HG03558 (cell line): ENCODE measurements around the gene NEUROD6.

Source experiments
- ATAC-seq: cut with Tn5 transposase; IDR thresholded peaks from one replicate; pipeline ENCODE4 v1.9.1; 2021; ENCODE audit warnings: moderate number of reproducible peaks; ENCODE audit not compliant: unreplicated experiment; ENCODE audit errors: extremely low read depth

The NEUROD6 gene

GRCh38 chr7:31335161-31335856 is 5.2 kb downstream of the NEUROD6 start:
- ATAC-seq = no peak

- no peak for ATAC-seq
Observed at GRCh38 chr7:31333291-31333690, 7.2 kb downstream of the NEUROD6 start.

DNA sequence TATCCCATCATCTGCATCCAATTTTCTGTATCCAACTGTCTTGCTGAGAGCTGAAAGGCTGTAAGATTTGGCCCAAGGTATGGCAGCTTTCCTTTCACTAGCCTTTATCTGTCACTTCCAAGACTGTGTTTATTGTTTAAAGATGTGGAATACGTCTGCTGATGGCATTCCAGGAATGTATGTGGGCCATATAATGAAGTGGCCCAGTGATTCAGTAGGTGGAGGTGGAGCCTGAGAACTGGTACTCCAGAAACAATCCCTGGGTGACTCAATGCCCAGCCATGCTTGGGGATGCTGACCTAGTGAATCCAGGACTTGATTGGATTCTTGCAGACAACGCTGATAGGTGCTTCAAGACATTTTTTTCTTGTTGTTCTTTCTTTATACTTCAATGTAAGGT is 13.5 kb downstream of the NEUROD6 start:
- ATAC-seq = no peak

GRCh38 chr7:31326416-31326815 is 14.1 kb downstream of the NEUROD6 start:
- no peak for ATAC-seq

- ATAC-seq = no peak
Observed at GRCh38 chr7:31323101-31323500, 17.4 kb downstream of the NEUROD6 start.

DNA sequence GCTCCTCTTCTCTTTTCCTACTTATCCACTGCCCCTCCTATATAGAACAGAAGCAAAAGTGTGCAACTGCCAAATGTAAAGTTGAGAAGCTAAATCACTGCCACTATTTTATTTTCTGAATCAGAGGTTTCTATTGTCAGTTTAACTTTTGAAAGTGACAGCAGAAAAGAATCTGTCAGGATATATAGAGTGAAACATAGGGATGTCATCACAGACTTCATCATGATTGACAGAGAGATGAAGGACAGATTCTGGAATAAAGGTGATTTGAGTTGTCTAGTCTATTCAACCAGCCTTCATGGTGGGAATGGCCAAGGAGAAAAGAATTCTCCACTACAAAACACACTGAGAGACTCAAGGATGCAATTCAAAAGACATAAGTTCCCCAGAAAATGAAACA is 19.9 kb downstream of the NEUROD6 start:
- no peak for ATAC-seq

DNA sequence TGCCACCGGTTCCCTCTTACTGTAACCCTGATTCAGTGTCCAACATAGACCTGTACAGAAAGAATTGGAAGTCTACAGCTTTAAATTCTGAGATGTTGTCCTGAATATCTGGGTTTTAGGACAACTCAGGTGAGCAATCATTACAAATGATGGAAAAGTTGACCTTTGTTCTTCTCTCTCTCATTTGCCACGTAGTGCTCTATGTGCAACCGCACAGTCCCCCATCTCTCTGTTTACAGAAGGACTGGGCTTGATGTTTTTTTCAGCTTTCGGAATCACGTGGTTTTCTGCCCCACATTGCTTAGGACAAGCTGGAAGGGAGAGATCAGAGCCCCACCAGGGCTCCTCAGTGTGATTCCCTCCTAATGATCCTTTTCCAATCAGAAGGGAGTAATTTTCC is 22.2 kb downstream of the NEUROD6 start:
- no peak for ATAC-seq

DNA sequence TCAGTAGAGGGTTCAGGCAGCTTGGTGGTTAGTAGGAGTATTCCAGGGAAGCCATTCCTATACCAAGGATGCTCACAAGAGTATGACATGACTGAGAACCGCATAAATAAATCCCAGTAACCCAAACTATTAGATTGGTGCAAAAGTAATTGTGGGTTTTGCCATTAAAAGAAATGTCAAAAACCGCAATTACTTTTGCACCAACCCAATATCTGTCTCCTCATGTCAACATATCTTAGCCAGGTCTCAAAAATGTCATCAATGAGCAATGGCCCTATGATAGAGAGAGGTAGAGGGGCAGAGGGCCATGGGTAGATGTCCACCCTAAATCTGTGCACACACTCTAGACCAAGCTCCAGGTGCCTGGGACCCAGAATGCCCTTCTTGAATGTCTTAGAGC is 23.6 kb downstream of the NEUROD6 start:
- ATAC-seq = no peak

- no peak for ATAC-seq
Observed at GRCh38 chr7:31315758-31316157, 24.8 kb downstream of the NEUROD6 start.

DNA sequence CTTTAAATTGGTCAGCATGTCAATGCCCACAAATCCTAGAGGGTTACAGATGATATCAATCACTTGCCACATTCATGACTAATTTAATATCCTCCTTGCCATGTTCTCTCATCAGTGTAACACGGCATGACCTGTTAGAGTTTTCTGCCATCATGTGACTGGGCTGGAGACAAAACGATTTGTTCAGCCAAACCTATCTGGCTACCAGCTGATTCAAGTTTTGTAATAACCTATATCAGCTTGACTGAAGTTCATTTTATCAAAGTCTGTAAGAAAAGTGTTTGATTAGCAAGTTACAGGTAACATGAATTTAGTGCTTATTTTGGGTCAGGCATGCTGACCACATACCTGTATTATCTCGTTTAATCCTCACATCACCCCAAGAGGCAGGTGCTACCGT is 25.7 kb downstream of the NEUROD6 start:
- ATAC-seq = no peak

DNA sequence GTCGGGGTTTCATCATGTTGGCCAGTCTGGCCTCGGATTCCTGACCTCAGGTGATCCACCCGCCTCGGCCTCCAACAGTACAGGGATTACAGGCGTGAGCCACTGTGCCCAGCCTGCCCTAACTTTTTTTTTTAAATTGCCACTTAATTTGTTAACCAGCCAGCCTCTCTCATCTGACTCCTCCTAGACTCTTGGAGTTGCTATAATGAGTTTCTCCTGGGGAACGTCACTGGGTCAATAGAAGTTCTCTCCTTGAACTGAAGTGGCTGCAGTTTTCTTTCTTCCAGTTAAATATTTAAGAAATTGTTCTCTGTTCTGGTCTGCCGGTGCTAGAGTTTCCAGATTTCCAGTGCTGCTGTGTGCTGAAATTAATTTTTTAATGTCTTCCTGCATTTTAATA is 27.6 kb downstream of the NEUROD6 start:
- no peak for ATAC-seq

DNA sequence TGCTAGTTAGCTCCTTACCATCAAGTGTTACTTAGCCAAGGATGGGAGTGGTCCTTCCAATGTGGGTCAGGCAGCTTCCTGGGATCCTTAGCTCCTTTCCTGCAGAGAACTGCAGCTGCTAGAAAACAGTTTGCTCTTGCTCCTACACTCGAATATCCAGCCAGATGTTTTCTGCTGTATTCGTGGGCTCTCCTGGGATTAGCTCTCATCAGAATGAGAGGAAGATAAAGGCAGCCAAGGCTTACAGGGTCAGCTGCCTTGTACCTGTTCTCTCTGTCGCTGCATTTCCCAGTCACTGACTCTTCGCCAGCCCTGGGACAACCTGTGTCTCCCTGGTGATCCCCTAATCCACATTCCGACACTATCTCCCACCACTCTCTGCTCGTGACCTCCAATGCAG is 29.0 kb downstream of the NEUROD6 start:
- ATAC-seq = no peak

DNA sequence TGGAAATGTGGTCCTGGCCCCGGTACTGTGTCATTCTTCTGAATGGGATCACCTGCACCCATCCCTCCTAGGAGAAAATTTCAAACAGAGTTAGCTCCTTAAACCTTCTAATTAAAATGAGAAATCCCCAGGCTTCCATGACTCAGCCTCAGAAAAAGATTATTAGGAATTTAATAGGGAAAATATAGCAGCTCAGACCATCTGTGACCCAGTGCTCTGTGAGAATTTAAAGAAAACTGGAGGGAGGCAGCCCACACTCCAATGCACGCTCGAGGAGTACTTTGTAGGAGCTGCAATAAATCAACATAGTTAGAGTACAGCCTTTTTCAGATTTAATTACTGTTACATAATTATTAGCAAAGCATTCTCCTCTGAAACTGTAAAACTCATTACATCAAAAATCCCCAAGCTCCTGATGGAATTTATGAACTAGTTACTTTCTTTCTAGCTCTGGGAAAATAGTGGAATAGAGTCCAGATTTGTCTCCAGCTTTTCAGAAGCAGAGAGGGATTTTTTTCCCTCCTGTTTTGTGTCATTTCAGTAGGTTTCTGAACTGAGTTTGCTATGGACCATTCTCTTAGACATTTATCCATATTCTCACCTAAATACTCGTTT is 30.1 kb downstream of the NEUROD6 start:
- no peak for ATAC-seq

DNA sequence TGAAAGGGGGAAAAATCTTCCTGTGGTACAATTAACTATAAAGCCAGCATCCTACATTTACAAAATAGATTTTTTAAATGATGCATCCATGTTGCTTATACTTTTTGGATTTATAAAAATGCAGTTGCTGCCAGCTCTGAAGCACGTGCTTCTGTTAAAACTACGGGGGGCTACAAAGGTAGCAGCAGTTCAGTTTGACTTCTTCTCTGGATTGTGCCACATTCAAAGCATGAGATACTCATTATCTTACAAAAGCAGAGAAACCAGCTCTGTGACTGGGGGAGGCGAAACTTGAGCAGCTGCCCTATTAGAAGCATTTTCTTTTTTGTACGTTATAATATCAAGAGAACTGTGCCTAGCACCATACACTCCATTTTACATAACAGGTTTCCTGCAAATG is 31.1 kb downstream of the NEUROD6 start:
- no peak for ATAC-seq

DNA sequence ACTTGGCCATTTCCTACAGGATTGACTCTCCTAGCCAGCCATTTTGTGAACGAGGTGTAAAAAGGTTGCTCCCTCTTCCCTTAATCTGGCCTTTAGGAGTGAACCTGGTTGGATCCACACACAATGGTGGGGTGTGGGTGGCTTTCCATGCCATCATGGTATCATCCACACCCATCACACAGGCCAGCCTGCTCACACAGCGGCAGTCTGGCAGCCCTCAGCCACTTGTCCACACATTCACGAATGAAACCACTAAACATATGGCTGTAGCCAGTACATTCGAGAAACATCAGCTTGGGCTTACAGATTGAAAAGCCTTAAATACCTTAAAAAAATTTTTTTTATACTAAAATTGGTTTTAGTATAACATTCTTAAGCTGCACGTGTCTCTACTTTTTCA is 31.9 kb downstream of the NEUROD6 start:
- no peak for ATAC-seq

GRCh38 chr7:31307972-31308371 is 32.6 kb downstream of the NEUROD6 start:
- no peak for ATAC-seq

DNA sequence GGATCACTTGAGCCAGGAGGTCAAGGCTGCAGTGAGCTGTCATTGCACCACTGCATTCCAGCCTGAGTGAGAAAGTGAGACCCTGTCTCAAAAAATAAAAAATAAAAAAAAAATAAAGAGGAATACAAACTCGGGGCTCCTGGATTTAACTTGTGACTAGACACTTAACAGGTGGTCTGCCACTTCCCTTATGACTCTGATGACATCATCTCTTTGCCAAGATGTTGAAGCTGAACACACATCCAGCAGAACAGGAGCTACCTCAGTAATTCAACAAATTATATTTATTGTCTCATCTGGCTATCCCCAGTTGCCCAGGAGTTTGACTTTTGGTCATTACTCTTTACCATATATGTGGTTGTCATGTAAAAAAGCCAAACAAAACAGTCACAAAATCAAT is 35.3 kb downstream of the NEUROD6 start:
- ATAC-seq = no peak

DNA sequence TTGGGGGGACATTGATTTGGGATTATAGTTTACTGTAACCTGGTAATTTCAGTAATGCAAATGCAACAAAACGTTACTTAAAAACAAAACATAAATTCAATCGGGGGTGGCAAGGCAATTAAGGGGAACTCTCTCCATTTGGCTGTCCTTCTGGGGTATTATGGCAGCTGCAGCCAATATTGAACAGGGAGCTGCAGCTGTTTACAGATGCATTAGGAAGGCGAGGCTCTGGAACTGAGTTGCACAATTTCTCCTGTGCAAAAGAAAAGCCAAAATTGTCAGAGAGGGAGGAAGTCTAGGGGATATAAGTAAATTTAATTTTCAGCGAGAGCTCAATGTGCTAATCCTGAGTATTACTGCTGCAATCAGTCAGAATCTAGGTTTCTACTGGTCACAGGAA is 36.1 kb downstream of the NEUROD6 start:
- ATAC-seq = no peak

DNA sequence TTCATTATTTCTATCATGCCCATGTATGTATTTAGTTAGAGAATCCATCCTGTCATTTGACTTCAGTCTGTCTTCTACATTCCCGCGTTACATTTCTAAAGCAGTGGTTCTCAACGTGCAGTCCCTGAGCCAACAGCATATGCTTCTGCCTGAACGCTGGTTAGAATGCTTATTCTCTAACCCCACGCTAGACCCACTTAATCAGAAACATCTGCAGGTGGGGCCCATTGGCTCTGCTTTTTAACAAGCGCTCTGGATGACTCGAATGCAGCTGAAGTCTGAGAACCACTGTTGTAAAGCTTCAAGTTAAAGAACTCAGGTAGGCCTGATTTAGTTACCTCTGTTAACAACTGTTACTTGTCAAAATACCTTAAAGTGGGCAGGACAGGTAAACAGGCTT is 38.2 kb downstream of the NEUROD6 start:
- no peak for ATAC-seq

GRCh38 chr7:31299336-31299735 is 41.2 kb downstream of the NEUROD6 start:
- no peak for ATAC-seq

- ATAC-seq = no peak
Observed at GRCh38 chr7:31290601-31291000, 49.9 kb downstream of the NEUROD6 start.
